A673 (cell line): ENCODE data around the gene USP20.

Experiments
- CTCF ChIP-seq: fragments of 300-800, 200-600 bp; sonication (generic); conservative IDR thresholded peaks from 2 replicates; pipeline ENCODE4 v1.5.1; 2017; ENCODE audit warnings: low read depth, mild to moderate bottlenecking, antibody characterized with exemption, low read length, moderate library complexity, mixed read lengths
- EZH2 ChIP-seq: fragments of 200-600 bp; sonication (generic); IDR thresholded peaks from 2 replicates; pipeline ENCODE4 v1.6.1; 2017; ENCODE audit warnings: borderline replicate concordance, low read depth, mild to moderate bottlenecking, mixed read lengths, antibody characterized with exemption, low read length; ENCODE audit not compliant: poor library complexity, severe bottlenecking

GRCh38 chr9:129836311-129837007, 1.2 kb downstream of the USP20 start:
- no peak for TF ChIP-seq CTCF
- no peak for TF ChIP-seq EZH2
